Stimulated activated CD8-positive, alpha-beta memory T cell treated with anti-CD3 and anti-CD28 coated beads, Interleukin-4, amount 100 ng/mL, for 24 hours (primary cell): ENCODE measurements around the gene FBXW11.
"Not testable (repeated sequence)": the region's sequence is repeated elsewhere in the genome, so short reads cannot be mapped to it uniquely, and the experiment has no call there.

Experiments
- DNase-seq: peaks from one replicate; pipeline ENCODE4 v3.0.0-alpha.2; 2020; ENCODE audit warnings: low read depth

Gene FBXW11

DNA sequence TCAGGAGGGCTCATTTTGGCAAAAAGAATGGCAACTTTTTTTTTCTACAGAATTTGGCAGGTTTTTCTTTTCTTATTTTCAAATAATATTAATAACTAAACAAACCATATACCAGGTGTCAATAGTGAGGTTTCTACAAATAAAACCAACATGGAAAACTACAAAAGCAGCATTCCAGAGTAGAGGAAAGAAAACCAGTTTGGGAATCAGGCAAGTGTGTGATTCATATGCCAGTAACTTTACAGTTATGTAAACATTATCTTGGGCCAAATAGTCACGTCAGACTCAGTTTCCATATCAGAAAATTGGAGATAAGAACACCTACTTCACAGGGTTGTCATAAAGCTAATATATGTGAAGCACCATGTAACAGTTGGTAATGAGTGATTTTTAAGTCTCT lies 51.7 kb downstream of the FBXW11 start:
- DNase-seq: no peak

GRCh38 chr5:171953860-171954701 lies 52.4 kb downstream of the FBXW11 start:
- DNase-seq: no peak

- no peak for DNase-seq
These were observed 54.4 kb downstream of the FBXW11 start for GRCh38 chr5:171952021-171952420.

DNA sequence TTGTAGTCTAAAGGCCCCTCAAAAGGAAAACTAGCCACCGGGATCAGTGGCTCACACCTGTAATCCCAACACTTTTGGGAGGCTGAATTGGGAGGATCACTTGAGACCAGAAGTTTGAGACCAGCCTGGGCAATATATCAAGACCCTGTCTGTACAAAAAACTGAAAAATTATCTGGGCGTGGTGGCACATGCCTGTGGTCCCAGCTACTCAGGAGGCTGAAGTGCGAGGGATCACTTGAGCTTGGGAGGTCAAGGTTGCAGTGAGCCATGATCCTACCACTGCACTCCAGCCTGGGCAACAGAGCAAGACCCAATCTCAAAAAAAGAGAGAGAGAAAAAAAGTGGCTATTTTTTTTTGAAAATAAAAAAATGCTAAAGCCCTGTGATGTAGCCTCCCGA lies 55.2 kb downstream of the FBXW11 start:
- DNase-seq: no peak

DNA sequence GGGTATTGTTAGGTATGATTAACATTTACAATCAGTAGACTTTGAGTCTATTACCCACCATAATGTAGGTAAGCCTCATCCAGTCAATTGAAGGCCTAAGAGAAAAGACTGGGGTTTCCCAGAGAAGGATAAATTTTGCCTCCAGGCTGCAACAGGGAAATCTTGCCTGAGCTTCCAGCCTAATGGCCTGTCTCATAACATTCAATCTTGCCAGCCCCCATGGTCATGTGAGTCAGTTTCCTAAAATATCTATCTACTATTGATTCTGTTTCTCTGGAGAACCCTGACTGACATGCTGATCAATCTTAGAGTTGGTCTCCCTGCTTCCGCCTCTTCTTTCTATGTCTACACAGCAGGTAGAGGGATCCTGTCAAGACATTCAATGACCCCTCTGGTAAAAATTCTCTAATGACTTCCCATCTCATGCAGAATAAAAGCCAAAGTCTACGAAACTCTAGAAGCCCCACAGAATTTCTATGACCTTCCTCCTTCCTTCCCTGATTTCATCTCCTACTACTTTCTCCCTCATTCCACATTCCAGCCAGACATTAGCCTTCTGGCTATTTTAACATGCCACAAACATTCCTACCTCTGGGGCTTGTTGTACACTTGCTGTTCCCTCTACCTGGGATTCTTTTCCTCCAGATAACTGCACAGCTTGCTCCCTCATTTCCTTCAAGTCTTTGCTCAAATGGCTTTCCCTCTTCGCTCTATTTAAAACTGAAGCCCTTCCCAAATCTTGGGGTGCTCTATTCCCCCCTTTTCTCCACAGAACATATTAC lies 60.2 kb downstream of the FBXW11 start:
- DNase-seq: no peak

DNA sequence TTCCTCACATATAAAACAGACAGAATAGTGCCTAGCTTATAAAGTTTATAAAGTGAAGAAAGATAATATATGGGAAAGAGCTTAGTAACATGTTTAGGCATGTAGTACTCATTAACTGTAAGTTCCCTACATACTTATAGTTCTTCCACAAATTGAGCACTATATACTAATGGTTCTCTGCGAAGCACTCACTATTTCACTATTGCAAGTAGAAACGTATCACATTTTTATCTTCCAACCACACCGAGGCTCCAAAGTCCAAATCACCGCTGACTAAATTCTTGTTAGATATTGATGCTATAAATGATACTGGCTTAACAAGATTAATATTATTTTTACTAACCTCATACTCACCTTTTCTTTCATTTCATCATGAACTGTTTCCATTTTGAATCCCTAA lies 61.0 kb downstream of the FBXW11 start:
- DNase-seq: no peak

DNA sequence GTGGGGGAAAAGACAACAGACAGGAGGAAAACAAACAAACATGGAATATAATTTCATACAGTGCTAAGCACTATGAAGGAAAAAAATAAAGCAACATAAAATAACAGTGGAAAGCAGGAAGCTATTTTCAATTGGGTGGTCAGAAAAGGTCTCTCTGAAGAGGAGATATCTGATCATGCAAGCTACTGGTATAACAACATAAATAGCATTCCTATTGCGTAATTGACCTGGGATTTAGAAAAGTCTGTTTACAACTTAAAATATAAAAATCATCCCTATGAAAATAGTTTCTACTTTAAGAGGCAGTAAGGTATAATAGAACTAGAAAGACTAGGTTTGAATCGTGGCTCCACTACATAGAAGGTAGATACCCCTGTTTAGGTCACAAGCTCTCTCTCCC lies 61.4 kb downstream of the FBXW11 start:
- DNase-seq: no peak

DNA sequence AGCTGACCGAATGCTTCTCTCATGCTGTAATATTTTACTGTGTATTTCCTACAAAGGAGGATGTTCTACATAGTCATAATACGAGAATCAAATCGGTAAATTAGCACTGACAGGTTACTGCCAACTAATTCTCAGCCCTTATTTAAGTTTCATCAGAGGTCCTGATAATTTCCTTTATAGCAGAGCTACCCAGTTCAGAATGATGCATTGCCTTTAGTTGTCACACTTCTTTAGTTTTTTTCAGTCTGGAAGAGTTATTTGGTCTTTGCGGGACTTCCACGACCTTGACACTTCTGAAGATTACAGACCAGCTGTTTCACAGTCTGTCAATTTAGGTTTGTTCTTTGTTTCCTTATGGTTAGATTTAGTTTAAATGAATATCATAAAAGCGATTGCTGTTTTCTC lies 64.3 kb downstream of the FBXW11 start:
- DNase-seq: not testable (repeated sequence)

GRCh38 chr5:171941675-171942074 lies 64.8 kb downstream of the FBXW11 start:
- DNase-seq: not testable (repeated sequence)

- DNase-seq: not testable (repeated sequence)
These were observed 65.2 kb downstream of the FBXW11 start for GRCh38 chr5:171941275-171941674.

DNA sequence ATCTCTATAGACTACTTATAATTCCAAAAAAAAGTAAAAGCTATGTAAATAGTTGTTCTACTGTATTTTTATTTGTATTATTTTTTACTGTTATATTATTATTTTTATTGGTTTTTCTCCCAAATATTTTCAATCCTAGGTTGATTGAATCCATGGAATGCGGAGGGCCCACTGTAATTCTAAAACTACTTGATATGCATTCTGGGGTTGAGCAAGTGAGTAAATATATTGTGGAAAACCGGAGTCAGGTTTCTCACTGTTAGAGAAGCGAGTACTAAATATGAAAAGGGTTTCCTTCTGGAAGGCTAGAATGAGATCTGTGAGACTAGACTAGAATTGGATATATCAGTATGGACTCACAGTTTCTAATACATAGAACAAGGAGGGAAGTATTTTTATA lies 66.5 kb downstream of the FBXW11 start:
- no peak for DNase-seq

- DNase-seq: no peak
These were observed 68.1 kb downstream of the FBXW11 start for GRCh38 chr5:171938358-171938757.

DNA sequence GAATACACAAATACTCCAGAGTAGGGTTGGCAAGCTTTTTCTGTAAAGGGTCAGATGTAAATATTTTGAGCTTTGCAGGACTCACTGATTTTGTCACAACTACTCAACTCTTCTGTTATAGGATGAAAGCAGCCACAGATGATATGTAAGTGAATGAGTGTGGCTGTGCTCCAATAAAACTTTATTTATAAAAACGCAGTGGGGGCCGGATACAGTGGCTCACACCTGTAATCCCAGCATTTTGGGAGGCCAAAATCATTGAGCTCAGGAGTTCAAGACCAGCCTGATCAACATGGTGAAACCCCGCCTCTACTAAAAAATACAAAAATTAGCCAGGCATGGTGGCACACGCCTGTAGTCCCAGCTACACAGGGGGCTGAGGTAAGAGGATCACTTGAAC lies 69.1 kb downstream of the FBXW11 start:
- no peak for DNase-seq

DNA sequence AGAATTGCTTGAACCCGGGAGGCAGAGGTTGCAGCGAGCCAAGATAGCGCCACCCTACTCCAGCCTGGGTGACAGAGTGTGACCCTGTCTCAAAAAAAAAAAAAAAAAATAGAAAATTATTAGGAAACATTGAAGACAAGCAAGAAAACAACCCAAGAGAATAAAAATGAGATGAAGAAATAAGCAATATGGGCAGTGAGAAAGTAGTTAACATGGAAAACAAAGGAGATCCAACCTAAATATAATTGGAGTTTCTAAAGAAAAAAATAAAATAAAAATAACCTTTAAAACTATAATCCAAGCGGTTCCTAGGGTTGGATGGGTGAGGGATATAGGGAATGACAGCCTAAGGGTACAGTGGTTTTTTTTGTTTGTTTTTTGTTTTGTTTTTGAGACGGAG lies 71.9 kb downstream of the FBXW11 start:
- no peak for DNase-seq

GRCh38 chr5:171931163-171931562 lies 75.3 kb downstream of the FBXW11 start:
- DNase-seq: no peak

DNA sequence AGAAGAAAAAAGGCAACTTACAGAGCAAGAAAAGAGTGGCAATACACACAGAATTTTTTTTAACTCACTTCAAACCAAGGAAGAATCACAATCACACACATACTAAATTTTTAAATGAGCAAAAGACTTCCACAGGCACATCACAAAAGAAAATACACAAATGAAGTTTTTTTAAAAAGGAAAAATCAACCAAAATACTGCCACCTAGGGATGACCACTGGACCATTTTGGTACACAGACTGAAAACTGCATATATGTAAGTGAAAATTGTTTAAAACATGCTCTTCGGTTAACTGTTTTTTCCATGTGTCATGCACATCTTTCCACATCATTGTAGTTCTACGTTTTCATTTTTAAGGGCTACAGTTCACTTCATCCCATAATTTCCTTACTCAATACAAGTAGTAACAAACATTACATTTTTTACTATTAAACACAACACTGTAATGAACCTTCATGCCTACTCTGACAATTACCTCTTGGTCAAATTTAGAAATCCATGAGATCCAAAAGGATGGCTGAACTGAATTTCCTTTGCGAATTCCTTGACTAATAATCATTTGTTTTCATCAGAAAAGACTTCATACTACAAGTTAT lies 79.0 kb downstream of the FBXW11 start:
- no peak for DNase-seq

- no peak for DNase-seq
These were observed 80.1 kb downstream of the FBXW11 start for GRCh38 chr5:171926311-171926710.

DNA sequence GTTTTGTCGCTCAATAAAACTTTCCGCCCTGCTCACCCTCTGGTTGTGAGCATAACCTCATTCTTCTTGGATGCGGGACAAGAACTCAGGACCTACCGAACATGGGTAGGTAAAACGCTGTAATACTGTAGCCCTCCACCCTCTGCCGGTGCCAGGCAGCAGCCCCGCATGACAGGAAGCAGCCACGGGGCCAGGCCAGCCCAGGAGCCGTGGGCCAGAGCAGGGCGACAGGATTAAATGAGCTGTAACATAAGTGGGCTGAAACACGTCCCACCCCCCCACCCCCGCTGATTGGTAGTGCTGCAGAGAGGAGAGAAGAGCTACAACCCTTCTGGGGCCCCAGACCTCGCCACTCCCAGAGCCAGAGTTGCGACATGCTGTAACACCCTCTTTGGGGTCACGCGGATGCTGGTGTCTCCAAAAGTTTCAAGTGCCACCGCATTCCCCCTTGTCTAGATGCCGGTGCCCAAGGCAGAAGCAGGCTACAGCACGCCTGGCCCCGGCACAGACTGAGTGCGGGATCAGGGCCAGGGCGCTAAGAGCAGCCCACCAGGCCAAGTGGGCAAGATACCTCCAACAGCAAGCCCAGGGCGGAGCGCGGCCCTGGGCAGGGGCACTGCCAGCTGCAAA lies 81.8 kb downstream of the FBXW11 start:
- no peak for DNase-seq

- no peak for DNase-seq
These were observed 85.6 kb downstream of the FBXW11 start for GRCh38 chr5:171920765-171921391.

- DNase-seq: not testable (repeated sequence)
These were observed 90.7 kb downstream of the FBXW11 start for GRCh38 chr5:171915700-171916099.

DNA sequence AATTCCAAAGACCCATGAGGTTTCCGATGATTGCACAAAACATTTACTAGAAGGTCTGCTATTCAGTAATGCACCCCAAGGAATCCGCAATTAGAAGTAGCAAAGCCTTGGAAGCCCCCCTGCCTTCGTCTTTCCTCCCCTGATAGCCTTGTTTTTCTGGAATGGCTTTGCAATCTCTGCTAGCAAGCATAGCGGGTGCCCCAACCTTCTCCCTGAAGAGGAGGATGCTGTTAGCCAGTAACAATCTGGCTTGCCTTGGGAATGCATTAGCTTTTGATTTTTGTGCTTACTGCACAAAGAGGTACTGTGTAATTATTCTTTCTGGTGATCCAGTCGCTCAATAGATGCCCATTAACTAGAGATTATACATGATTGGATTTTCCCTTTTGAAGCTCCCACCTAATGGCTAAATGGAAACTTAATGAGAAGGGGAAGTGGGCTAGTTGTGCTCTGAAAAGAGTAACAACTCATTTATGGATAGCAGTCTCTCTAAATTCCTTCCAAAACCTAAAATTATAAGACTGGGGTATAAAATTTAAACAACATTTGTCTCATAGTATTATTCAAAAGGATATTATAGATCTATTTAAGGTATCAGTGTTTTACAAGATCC lies 91.6 kb downstream of the FBXW11 start:
- DNase-seq: no peak

GRCh38 chr5:171913987-171914273 lies 92.5 kb downstream of the FBXW11 start:
- no peak for DNase-seq
